DMS153 (cell line): ENCODE measurements around the gene ADRM1.

Experiments
- DNase-seq: peaks from one replicate; lab custom pipeline; 2025; lab: John Stamatoyannopoulos, UW

Gene ADRM1, protein sequence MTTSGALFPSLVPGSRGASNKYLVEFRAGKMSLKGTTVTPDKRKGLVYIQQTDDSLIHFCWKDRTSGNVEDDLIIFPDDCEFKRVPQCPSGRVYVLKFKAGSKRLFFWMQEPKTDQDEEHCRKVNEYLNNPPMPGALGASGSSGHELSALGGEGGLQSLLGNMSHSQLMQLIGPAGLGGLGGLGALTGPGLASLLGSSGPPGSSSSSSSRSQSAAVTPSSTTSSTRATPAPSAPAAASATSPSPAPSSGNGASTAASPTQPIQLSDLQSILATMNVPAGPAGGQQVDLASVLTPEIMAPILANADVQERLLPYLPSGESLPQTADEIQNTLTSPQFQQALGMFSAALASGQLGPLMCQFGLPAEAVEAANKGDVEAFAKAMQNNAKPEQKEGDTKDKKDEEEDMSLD

GRCh38 chr20:62302341-62303061 is at the start of gene ADRM1:
Gene ADRM1 (plus strand): TSS chr20:62302997. CDS start chr20:62303569, 572 bp downstream.
- DNase-seq = peak; percentile 91

GRCh38 chr20:62253398-62253797 is 49.4 kb upstream of the ADRM1 start:
- DNase-seq = no peak

DNA sequence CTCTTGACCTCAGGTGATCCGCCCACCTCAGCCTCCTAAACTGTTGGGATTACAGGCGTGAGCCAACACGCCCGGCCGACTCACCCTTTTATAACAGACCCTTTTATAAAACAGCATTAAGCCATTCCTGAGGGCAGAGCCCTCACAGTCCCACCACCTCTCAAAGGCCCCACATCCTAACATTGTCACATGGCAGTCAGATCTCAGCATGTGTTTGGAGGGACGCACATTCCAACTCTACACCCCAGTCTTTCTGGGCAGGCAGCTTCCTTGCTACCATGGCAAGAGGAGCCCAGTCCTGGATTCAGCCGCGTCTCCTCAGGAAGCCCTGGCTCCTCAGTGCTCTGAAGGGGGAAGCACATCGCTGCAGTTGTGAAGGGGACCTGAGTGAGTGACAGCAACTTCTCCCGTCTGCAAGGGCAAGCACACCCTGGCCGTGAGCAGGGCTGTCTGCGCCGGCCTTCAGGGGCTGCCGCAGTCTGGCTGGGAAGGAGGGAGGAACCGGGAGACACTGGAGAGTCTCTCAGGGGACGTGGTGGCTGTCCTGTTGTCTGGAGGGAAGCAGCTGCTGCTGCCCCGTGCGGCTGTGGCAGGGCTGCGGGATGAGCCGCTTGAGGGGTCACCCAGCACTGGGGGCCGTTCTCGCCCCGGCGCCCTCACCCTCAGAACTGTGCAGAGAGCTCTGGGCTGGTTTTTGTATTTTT is 48.6 kb upstream of the ADRM1 start:
- DNase-seq = no peak

GRCh38 chr20:62255976-62256375 is 46.8 kb upstream of the ADRM1 start:
- DNase-seq = no peak

DNA sequence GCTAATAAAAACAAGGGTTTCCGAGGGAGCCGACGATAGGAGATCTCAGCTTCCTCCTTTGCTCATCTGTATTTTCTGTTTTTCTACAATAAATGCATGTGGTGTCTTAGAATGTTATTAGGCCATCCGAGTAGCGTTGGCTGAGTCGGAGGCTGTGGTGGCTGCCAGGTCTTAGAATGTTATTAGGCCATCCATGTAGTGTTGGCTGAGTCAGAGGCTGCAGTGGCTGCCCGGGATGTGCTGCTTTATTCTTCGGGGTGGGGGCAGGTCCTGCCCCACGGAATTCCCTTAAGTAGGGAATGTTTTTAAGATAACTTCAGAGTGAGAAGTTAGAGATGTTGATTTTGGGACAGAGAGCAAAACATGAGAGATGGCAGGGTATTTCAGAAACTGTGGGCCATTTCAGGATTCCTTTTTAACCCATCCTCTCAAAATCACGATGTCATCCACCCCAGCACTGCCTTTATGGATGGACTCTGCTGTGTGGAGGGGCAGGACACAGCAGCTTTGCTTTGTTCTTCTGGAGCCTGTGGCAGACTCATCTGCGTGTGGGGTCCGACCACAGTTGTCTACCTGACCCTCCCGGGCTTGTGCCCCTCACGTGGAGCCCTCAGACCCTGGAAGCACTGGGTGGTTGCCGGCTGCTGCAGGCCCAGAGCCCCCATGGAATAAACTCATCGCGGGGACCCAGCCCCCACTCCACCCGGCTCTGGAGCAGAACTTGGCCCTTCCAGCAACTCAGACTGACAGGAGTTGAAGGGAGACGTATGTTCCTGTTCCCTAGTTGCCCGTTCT is 44.1 kb upstream of the ADRM1 start:
- DNase-seq = no peak

DNA sequence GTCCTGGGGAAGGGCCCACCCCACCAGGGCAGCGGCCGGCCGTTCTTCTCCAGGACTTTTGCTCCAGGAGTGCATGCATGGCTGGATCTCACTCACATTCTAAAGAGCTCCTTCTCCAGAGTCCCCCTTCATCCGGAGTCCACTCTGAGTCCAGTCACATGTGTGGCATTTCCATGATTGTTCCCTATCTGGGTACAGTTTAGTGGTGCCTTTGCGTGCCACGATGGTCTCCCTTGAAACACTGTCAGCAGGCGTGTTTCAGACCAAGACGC is 43.6 kb upstream of the ADRM1 start:
- DNase-seq = no peak

- no peak for DNase-seq
Measured at GRCh38 chr20:62262064-62262463, 40.7 kb upstream of the ADRM1 start.

DNA sequence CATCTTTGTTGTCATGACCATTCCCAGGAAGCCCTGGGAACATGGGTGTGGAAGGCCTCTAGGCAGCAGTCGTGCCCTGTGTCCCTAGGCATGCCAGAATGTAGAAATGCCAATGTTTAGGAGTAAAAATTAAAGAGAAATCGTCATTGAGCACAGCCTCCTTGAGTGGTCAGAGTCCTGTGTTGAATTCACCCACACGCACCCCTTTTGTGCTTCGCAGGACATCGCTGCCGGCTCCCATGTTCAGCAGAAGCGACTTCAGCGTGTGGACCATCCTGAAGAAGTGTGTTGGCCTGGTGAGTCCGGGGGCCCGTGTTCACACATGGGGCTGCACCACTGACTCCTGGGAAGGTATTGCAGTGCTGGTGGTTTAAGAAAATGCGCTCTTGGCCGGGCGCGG is 39.4 kb upstream of the ADRM1 start:
- no peak for DNase-seq

GRCh38 chr20:62265365-62265764 is 37.4 kb upstream of the ADRM1 start:
- no peak for DNase-seq

- no peak for DNase-seq
Measured at GRCh38 chr20:62266340-62266739, 36.5 kb upstream of the ADRM1 start.

- no peak for DNase-seq
Measured at GRCh38 chr20:62266851-62267250, 35.9 kb upstream of the ADRM1 start.

GRCh38 chr20:62267543-62267942 is 35.3 kb upstream of the ADRM1 start:
- DNase-seq = no peak

DNA sequence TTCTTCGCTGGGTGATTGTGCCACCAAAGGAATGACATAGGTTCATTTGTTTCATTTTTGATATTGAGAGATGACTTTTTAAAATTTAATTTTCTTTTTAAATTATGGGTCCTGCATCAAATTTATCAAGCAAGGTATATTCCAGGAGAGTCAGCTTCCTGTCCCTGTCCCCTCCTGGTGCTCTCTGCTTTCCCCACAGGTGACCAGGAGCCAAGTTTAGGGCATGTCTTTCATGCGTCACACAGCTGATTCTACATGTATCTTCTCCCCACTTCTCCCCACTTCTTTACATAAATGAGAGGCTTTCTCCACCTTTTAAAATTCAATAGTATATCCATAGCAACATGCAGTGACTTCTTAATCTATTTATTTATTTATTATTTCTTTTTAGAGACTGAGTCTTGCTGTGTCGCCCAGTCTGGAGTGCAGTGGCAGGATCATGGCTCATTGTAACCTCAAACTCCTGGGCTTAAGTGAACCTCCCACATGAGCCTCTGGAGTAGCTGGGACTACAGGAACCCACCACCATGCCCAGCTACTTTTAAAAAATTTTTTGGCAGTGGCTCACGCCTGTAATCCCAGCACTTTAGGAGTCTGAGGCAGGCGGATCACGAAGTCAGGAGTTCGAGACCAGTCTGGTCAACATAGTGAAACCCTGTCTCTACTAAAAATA is 34.4 kb upstream of the ADRM1 start:
- no peak for DNase-seq

- DNase-seq = no peak
Measured at GRCh38 chr20:62269378-62269777, 33.4 kb upstream of the ADRM1 start.

GRCh38 chr20:62269871-62270270 is 32.9 kb upstream of the ADRM1 start:
- DNase-seq = no peak

GRCh38 chr20:62272200-62272599 is 30.6 kb upstream of the ADRM1 start:
- DNase-seq = no peak

- DNase-seq = no peak
Measured at GRCh38 chr20:62273416-62273815, 29.4 kb upstream of the ADRM1 start.

- no peak for DNase-seq
Measured at GRCh38 chr20:62274332-62274950, 28.4 kb upstream of the ADRM1 start.

GRCh38 chr20:62275219-62275618 is 27.6 kb upstream of the ADRM1 start:
- no peak for DNase-seq

DNA sequence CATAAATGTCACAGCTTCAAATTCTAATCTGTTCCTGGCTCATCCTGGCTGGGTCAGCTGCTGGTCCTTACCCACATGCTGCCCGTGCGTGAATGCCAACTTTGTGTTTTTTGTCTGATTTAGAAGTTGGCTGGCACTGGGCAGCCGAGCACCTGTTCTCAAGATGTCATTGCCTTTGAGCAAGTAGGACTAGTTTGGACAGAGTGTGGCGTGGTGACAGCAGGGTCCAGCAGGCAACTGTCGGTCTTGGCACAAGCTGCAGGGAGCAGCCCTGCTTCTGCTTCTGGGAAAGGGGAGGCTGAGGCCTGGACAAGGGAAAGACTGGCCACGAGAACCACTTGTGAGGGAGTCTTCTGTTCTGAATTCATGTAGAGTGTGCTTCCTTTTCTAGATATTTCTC is 26.4 kb upstream of the ADRM1 start:
- no peak for DNase-seq

GRCh38 chr20:62277253-62277652 is 25.5 kb upstream of the ADRM1 start:
- no peak for DNase-seq
